Measurements from ENCODE around the gene M1AP.

Gene M1AP

DNA sequence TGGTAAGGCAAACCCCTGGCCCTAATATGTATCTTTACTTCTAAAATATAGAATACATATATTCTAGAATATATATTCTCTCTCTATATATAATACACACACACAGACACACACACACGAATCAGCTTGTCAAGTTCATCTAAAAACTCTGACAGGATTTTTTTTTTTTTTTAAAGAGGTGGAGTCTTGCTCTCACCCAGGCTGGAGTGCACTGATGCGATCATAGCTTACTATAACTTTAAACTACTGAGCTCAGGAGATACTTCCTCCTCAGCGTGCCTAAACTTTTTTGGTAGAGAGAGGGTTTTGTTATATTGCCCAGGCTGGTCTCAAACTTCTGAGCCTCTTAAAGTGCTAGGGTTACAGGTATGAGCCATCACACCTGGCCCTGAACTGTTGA lies 48.5 kb downstream of the M1AP start:
- no peak for DNase-seq (ENCODE audit: extremely low read depth in 1 of 2, low read depth in 1 of 2)

DNA sequence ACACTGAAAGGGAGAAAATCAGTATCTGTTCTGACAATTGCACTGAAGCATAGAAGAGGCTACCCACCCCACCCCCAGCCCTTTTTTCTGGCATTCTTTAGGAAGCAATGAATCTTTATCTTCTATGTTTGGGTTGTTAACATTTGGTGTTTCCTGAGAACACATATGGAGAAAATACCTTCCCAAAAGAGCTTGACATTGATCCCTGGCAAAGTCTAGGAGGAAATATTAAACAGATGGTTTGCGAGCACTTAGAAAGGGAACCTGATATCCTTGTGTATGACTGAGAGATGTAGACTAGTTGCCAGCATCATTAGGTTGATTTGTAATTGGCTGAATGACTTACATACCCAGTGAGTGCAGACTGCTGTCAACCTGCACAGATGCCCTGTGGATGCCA lies 50.7 kb downstream of the M1AP start:
- DNase-seq (ENCODE audit: extremely low read depth in 1 of 2, low read depth in 1 of 2), result no peak

DNA sequence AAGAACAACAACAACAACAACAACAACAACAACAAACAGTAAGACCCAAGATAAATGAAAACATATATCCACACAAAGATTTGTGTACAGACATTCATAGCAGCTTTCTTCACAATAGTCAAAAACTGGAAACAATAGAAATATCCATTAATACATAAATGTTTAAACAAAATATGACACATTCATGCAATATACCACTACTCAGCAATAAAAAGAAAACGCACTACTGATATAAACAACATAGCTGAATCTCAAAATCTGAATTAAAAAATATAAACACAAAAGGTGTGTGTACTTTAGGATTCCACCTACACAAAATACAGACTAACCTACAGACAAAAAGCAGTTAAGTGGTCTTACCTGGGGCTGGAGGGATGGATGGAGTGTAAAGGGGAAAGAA lies 51.5 kb downstream of the M1AP start:
- DNase-seq (ENCODE audit: extremely low read depth in 1 of 2, low read depth in 1 of 2), result no peak

DNA sequence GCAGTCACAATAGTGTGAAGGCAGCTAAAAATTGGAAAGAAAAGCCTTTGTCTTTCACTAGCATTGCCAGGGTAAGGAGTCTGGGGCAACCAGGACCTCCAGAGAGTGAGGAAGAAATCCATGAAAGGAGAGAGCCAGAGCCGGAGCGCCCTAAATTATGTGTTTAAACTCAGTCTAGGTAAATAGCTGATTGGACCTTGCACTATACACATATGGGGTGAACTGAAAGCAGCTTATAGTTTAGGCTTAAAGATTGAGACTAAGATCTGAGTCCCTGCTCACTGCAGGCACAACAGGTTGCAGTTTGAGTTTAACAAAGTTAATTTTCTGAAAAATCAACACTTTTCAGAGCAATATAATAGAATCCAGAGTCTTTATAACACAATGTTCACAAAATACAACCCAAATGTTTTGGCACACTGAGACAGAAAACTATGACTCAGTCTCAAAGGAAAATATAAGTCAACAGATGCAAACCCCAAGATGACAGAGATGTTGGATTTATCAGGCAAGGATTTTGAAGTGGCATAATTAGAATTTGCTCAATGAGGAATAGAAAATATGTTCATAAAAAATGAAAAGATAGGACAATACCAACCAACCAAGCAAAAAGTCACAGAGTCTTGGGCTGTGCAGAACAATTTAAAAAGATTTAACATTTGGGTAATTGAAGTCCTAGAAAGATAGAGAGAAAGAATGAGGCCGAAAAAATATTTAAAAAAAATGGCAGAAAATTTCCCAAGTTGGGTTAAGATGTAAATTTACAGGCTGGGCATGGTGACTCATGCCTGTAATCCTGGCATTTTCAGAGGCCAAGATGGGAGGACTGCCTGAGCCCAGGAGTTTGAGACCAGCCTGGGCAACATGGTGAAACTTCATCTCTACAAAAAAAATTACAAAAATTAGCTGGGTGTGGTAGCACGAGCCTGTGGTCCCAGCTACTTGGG lies 54.0 kb downstream of the M1AP start:
- DNase-seq (ENCODE audit: extremely low read depth in 1 of 2, low read depth in 1 of 2), result no peak

GRCh38 chr2:74588664-74589063 lies 59.5 kb downstream of the M1AP start:
- DNase-seq (ENCODE audit: extremely low read depth in 1 of 2, low read depth in 1 of 2), result no peak

DNA sequence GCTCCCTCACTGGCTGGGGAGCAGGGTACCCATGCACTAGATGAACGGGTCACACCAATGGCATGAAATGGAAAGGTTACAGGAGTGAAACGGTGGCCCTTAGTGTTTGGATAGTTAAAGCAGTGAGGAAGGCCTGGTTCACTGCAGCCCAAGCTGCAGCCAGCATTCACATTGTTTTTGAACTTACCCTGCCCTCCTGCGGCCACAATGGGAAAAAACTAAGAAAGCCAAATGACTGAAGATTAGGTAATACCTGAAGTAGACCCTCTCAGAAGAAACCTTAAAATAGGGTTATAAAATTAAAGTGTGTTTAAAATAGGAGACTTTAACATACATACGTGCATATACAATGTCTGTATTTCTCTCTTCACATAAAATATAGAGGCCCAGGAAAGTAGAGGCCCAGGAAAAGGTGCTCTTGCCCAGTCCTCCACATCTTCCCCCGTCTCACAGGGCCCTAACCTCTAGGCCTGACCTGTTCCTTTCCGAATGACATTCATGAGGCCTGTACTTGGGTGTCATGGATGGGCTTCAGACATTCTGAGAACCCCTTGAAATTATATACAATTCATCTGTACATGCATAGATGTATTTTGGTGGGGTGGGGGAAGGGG lies 60.4 kb downstream of the M1AP start:
- peak; percentile 24 to 33 for DNase-seq (ENCODE audit: extremely low read depth in 1 of 2, low read depth in 1 of 2)

DNA sequence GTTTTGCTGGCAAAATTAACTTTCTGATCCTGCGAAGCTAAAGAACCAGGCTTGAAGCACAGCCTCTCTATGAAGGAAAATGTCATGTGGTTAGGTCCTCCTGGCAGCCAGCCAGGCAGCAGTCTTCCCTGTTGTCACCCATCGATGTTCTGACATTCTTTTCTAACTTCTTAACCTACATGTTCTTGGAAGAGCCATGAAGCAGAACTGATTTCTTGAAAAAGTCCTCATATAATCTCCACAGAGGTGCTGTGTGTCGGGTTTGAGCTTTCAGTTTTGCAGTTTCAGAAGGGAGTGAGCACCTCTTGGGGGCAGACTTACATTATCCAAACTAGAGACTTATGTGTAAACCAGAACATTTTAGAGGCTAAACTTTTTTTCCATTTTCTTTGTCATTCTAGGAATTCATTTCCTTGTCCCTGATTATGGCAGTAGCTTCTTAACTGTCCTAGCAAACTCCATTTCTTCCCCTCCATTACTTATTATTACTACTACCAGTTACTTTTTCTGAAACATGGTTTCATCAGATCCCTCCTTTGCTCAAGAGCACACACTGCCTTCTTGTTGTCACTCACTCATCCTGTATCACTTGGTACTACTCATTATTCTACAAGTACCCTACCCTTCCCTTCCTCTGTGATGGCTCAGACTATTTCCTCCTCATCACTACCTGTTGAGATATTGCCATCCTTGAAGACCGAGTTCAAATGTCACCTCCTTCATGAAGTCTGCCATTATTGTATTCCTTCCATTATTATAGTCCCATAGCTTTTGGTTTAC lies 62.5 kb downstream of the M1AP start:
- no peak for DNase-seq (ENCODE audit: extremely low read depth in 1 of 2, low read depth in 1 of 2)

- no peak for DNase-seq (ENCODE audit: extremely low read depth in 1 of 2, low read depth in 1 of 2)
Observed at GRCh38 chr2:74584088-74584645, 64.0 kb downstream of the M1AP start.

DNA sequence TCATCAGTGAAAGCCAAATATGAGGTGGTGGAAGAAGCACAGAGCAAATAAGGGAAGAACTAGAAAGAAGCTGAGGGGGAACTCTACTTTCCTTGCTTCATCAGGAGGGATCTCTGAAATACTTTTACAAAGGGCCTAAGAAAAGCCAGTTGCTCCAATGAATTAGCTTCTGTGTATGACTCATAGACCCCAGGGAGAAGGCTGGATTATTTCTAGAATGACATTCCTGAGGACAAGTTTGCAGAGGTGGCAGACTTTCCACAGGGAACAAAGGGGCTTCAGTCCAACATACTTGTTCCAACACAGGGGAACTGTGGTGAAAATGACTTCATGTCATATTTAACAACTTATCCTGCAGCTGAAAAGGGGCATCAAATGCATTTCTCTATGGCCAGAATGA lies 64.6 kb downstream of the M1AP start:
- no peak for DNase-seq (ENCODE audit: extremely low read depth in 1 of 2, low read depth in 1 of 2)

DNA sequence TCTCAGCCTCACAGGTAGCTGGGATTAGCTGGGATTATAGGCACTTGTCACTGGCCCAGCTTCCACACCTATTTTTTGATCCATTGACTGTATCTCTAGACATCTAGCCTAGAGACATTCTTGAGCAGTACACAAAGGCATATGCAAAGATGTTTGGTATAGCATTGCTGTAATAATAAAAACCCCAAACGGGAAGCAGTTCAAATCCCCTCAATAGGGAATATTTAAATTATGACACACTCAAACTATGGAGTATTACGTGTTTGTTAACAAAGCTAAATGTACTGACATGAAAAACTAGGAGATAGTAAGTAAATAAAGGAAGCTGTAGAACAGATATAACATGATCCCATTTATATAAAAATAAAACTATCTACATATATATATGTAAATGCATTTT lies 65.9 kb downstream of the M1AP start:
- DNase-seq (ENCODE audit: extremely low read depth in 1 of 2, low read depth in 1 of 2), result no peak

- DNase-seq (ENCODE audit: extremely low read depth in 1 of 2, low read depth in 1 of 2), result no peak
Observed at GRCh38 chr2:74581463-74581862, 66.7 kb downstream of the M1AP start.

GRCh38 chr2:74578408-74578807 lies 69.7 kb downstream of the M1AP start:
- no peak for DNase-seq (ENCODE audit: extremely low read depth in 1 of 2, low read depth in 1 of 2)

- DNase-seq (ENCODE audit: extremely low read depth in 1 of 2, low read depth in 1 of 2), result no peak
Observed at GRCh38 chr2:74577448-74577847, 70.7 kb downstream of the M1AP start.

- no peak for DNase-seq (ENCODE audit: extremely low read depth in 1 of 2, low read depth in 1 of 2)
Observed at GRCh38 chr2:74576863-74577229, 71.3 kb downstream of the M1AP start.

DNA sequence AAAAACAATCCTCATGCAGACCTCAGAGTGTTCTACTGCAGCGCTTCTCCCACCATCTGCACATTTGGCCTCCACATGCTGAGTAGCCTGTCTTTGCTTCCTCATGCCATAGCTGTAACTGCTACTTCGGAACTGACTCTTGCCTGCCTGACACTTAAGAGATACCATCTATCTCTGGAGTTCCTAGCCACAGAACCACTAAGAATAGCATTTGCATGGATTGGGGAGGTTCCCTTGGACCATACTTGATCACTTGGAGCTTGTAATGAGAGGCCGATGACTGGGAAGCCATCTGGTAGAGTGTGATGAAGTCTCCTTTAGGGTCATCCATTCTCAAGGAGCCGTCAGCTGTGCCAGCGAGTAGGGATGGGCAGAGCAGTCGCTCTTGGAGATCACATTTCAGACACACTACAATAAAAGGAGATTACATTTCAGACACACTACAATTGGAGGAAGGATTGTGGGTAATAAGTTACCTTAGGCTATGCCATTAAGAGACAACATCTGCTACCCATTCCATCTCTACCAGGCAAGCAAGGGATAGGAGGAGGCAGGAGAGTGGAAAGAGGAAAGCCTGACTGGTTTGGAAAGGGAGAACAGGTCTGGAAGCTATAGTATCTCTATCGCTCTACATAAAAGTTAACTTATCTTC lies 71.8 kb downstream of the M1AP start:
- no peak for DNase-seq (ENCODE audit: extremely low read depth in 1 of 2, low read depth in 1 of 2)

DNA sequence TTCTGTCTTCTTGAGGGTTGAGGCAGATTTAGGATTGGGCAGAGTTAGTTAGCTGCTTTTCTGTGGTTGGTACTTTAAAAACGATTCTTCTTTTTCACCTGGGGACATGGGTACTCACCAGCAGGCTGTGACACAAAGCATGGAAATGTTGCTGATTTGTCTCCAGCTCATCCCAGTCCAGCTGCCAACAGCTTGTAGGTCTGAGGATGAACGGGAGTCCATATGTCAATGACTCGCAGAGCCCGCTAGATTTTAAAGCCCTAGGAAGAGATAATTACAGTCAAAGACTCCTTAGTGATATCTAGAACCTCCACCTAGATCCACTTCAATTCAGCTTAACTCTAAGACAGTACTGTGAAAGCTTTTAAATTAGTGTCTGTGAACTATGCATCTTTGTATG lies 72.8 kb downstream of the M1AP start:
- DNase-seq (ENCODE audit: extremely low read depth in 1 of 2, low read depth in 1 of 2), result no peak

GRCh38 chr2:74573747-74574562 lies 74.2 kb downstream of the M1AP start:
- DNase-seq (ENCODE audit: extremely low read depth in 1 of 2, low read depth in 1 of 2), result no peak

DNA sequence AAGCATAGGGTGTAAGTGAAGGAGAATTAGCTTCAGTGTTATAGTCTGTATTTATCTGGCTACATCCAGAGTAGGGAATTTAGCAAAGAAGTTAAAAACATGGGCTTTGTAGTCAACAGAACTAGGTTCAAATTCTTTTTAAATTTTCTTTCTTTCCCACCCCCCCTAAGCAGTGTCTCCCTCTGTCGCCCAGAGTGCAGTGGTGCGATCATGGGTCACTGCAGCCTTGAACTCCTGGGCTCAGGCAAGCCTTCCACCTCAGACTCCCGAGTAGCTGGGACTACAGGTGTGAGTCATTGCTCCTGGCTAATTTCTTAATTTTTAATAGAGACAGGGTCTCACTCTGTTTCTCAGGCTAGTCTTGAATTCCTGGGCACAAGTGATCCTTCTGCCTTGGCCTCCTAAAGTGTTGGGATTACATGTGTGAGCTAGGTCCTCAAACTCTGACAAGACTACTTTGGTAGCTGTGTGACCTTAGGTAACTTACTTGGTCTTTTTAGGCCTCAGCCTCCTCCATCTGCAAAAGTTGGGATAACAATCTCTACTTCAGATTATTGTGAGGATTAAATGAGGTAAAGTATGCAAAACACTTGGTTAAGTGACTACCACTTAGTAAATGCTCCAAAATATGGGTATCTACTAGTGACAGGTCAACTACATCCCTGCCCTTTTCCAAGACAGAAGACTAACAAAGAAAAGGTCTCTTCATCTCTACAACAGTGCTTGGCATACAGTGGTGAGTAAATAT lies 75.8 kb downstream of the M1AP start:
- DNase-seq (ENCODE audit: extremely low read depth in 1 of 2, low read depth in 1 of 2), result no peak

DNA sequence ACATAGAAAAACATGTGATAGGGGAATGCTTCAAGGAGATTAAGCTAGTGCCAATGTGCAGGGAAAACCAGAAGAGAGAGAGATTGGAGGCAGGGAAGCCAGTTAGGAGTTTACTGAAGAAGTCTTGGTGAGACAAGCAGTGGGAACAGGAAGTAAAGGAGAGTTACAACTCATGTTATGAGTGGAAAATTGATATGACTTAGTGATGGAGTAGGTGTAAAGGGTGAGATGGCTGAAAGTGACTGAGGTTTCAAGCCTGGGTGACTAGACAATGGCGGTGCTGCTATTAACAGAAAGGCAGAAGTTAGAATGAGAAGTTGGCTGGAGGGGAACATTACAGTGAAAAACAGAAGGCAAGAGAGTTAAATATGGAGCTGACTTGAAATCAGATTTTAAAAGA lies 77.1 kb downstream of the M1AP start:
- DNase-seq (ENCODE audit: extremely low read depth in 1 of 2, low read depth in 1 of 2), result no peak
